RWPE1 (cell line): ENCODE measurements around the gene ATP2C2.
A peak's percentile ranks its signal among the peaks of the same experiment; 100 is the strongest.

Source experiments
- CTCF ChIA-PET: fragments of 350-600 bp; sonication (Branson Sonifier 250); formaldehyde crosslinking; extraction: SDS; loops from one replicate; lab custom pipeline; 2021; lab: Yijun Ruan, JAX
- POLR2A ChIA-PET: fragments of 400-600 bp; formaldehyde crosslinking; extraction: SDS; loops from one replicate; lab custom pipeline; 2020; ENCODE audit warnings: antibody characterized with exemption; ENCODE audit not compliant: low non-redundant PET; lab: Yijun Ruan, JAX
- DNase-seq: peaks from one replicate; pipeline ENCODE4 v3.0.0; 2012; ENCODE audit warnings: low spot score
- H3K27ac ChIP-seq: fragments of 450-650 bp; 2 replicates; pipeline ENCODE4 v1.5.1; 2017
- TF ChIP-seq, protein P1 (sequence below): fragments of 450-650 bp; conservative IDR thresholded peaks from 2 replicates; pipeline ENCODE4 v1.5.1; 2017; ENCODE audit warnings: low read depth, mild to moderate bottlenecking

The ATP2C2 gene

DNA sequence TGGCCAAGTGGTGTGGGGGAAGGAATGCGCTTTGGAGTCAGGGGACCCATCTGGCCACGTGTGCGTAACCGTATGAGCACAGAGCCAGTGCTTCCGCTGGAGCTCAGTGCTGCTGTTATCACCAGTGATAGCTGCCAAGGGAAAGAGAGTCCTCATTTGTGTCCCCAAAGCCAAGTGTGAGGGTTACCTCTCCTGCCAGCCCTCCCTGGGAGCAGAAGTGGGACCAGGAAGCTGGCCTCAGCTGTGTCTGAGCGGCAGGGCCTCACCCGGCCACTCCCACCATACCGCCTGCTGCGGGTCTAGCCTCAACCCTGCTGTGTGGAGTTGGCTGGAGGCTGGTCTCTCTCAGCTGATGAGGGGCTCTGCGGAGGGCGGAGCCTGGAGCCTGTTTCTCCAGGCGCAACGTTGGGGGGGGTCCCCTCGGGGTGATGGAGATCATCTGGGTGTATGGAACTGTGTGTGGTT lies 91.6 kb downstream of the ATP2C2 start:
- H3K27ac ChIP-seq = no peak overlapping the region
- TF ChIP-seq, protein P1, sequence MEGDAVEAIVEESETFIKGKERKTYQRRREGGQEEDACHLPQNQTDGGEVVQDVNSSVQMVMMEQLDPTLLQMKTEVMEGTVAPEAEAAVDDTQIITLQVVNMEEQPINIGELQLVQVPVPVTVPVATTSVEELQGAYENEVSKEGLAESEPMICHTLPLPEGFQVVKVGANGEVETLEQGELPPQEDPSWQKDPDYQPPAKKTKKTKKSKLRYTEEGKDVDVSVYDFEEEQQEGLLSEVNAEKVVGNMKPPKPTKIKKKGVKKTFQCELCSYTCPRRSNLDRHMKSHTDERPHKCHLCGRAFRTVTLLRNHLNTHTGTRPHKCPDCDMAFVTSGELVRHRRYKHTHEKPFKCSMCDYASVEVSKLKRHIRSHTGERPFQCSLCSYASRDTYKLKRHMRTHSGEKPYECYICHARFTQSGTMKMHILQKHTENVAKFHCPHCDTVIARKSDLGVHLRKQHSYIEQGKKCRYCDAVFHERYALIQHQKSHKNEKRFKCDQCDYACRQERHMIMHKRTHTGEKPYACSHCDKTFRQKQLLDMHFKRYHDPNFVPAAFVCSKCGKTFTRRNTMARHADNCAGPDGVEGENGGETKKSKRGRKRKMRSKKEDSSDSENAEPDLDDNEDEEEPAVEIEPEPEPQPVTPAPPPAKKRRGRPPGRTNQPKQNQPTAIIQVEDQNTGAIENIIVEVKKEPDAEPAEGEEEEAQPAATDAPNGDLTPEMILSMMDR = no peak
- POLR2A ChIA-PET = no interaction called here
- no peak for DNase-seq
- CTCF ChIA-PET = no interaction called here

DNA sequence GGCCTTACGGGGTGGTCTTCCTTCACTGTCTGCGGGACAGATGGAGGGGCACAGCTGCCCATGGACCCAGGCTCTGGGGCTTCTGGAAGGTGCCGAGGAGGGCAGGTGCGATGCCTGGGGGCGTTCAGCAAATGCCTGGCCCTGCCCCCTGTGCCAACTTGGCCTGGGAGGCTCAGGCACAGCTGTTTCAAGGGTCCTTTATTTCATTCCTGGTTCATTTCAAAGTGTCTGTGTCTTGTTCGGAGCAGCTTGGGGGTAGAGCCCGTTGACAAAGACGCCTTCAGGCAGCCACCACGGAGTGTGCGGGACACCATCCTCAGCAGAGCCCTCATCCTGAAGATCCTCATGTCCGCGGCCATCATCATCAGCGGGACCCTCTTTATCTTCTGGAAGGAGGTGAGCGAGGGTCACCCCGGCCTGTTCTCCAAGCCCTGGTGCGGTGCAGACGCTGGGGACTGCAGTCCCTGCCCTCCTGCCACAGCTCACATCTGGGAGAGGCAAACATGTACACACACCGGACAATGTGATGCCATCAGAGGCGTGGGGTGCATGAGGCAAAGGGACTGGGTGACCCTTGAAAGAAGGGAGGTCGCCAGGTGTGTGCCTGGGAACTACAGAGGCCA lies 92.2 kb downstream of the ATP2C2 start:
- TF ChIP-seq, protein P1 = no peak
- H3K27ac ChIP-seq = peak overlapping the region; percentile 11; the same call in 1 of the 2 replicates
- POLR2A ChIA-PET = no interaction called here
- no peak for DNase-seq
- CTCF ChIA-PET = no interaction called here

DNA sequence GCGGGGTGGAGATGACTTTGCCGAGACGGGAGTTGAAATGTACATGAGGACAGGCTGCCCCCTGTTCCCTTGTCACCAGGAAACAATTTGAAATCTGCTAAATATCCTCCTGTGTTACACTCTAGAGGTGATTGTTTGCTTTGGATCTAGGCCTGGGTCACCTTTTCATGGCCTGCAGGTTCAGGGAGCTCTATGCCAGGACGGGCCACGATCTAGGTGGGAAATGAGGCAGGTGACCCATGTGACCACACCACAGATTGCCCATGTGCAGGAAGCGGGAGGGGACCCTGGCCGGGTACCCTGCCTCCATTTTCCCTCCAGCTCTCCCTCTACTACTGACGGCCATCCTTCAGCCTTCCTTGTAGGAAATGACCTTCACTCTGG lies 92.7 kb downstream of the ATP2C2 start:
- ChIA-PET CTCF (no interaction called here), POLR2A (no interaction called here)
- TF ChIP-seq, protein P1 = no peak
- DNase-seq = no peak
- peak overlapping the region; percentile 11; the same call in 1 of the 2 replicates for H3K27ac ChIP-seq

DNA sequence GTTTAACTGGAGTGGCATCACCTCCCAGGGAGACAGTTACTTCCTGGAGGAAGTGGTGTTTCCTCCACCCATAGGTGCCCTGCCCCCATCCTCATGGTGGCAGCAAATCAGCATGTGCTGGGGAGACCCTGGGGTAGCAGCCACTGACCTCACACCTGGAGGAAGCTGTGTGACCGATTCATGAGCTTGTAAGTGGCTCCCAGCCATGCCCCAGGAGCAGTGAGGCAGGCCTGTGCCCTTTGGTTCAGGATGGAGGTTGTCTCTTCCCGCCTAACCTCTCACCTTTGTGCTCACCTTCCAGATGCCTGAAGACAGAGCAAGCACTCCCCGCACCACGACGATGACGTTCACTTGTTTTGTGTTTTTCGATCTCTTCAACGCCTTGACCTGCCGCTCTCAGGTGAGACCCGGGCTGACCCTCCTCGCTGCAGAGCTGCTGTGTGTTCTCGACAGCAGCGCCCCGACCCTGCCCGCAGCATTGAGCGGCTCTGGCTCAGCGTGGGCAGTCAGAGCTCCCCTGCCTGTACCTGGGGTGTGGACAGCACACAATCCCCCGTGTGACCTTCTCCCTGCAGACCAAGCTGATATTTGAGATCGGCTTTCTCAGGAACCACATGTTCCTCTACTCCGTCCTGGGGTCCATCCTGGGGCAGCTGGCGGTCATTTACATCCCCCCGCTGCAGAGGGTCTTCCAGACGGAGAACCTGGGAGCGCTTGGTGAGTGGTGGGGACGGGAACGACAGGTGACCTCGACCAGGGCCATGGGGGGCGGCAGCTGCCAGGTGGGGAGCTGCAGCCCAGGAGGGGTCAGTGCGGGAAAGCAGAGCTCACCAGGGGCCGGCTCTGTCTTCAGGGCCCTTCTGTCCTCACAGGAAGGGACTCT lies 93.3 kb downstream of the ATP2C2 start:
- ChIA-PET POLR2A (no interaction called here), CTCF (interaction anchor here (0.9 kb wide), 1 partner anchor 20 kb away, joined by 3 read pairs; no protein-coding TSS in a partner anchor)
- TF ChIP-seq, protein P1 = no peak
- DNase-seq = no peak
- H3K27ac ChIP-seq = peak overlapping the region; percentile 19

DNA sequence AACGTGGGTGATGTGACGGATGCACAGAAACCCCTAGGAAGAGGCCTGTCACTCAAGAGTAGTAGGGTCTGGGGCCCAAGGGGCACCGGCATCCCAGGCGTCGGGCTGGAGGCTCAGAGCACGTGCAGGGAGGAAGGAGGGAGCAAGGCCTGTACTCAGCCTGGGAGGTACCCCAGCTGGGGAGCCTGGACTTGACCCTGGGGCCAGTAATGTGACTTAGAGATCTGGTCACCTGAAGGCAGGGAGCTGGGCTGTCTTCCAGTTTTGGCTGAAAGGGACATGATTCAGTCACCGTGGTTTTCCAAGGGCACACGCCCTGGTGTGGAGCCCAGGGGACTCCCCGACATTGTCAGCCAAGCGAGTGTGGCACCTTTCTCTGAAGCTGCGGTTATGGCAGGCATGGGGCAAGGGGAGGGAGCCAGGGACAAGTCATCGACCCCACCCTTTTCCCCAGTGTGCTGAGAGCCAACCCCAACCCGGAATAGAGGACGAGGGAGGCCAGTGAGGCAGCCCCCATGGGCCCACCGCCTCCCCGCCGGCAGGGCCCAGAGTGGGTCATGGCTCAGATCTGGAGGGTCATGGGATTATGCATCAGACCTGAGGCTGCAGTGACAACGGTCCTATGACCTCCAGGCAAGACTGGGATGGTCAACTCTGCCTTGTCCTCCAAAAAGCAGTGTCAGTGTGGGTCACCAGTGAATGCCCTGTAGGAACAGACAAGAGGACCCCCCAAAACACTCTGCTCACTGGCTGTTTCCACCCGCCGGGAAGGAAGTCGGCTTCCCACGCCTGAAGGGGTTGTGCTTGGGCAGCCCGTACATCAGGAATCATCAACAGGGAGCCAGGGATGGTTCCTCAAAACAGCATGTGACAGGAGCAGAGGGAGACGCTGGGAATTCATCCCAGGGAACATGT lies 94.2 kb downstream of the ATP2C2 start:
- no peak for DNase-seq
- POLR2A ChIA-PET = no interaction called here
- TF ChIP-seq, protein P1 = no peak
- CTCF ChIA-PET = interaction anchor here (0.9 kb wide), 1 partner anchor 19 kb away, joined by 3 read pairs; no protein-coding TSS in a partner anchor
- peak overlapping the region; percentile 19 for H3K27ac ChIP-seq

DNA sequence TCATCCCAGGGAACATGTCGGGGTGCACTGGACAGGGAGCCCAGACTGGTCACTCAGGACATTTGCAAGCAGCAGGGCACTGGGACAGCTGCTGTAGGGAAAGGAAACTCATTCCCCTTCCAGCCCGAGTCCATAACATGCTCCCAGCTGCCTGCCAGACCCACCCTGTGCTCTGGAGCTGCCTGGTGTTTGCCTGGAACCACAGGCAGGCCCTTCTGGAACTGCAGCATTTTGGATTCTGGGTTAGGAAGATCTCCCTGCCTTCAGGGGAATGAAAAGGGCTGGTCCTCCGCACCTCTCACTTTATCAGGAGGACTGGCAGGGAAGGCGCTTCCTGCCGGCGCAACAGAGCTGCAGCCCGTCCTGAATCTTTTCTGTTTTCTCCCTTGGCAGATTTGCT lies 94.9 kb downstream of the ATP2C2 start:
- CTCF ChIA-PET = no interaction called here
- peak overlapping the region; percentile 19 for H3K27ac ChIP-seq
- TF ChIP-seq, protein P1 = no peak
- POLR2A ChIA-PET = no interaction called here
- no peak for DNase-seq
